Astrocyte (in vitro differentiated cells and primary cell): ENCODE data around the gene ZBTB45. TPM values are rescaled to one million over a fixed set of nuclear protein-coding genes. Genes with fewer than 3 reads are reported as not detected.
A peak's percentile ranks its signal among the peaks of the same experiment; 100 is the strongest.

Source experiments
- DNase-seq: peaks from one replicate; pipeline ENCODE4 v3.0.0-alpha.2; 2010; ENCODE audit warnings: low read depth
- FAIRE-seq: peaks from 2 replicates; lab custom pipeline; 2011; peaks lifted over from hg19 to GRCh38; lab: Jason Lieb, UNC
- H2AFZ ChIP-seq: 2 replicates; pipeline ENCODE4 v1.6.0; 2012; ENCODE audit warnings: low read depth, low read length, inconsistent platforms
- H3K27ac ChIP-seq: 2 replicates; pipeline ENCODE4 v1.5.1; 2011; ENCODE audit warnings: low read depth, low read length, inconsistent platforms
- H3K27me3 ChIP-seq: 2 replicates; pipeline ENCODE4 v1.6.0; 2011; ENCODE audit warnings: low read length, inconsistent platforms; ENCODE audit not compliant: insufficient read depth
- H3K36me3 ChIP-seq: 2 replicates; pipeline ENCODE4 v1.5.1; 2011; ENCODE audit warnings: low read length, inconsistent platforms; ENCODE audit not compliant: insufficient read depth
- H3K4me1 ChIP-seq: 2 replicates; pipeline ENCODE4 v1.5.1; 2011; ENCODE audit warnings: low read length, inconsistent platforms; ENCODE audit not compliant: insufficient read depth
- H3K4me2 ChIP-seq: 2 replicates; pipeline ENCODE4 v1.6.0; 2012; ENCODE audit warnings: low read length, inconsistent platforms
- H3K4me3 ChIP-seq: 2 replicates; pipeline ENCODE4 v1.5.1; 2011; ENCODE audit warnings: low read depth, mild to moderate bottlenecking, low read length, inconsistent platforms; ENCODE audit not compliant: insufficient read depth
- H3K79me2 ChIP-seq: 2 replicates; pipeline ENCODE4 v1.6.0; 2012; ENCODE audit warnings: mild to moderate bottlenecking, low read length, inconsistent platforms; ENCODE audit not compliant: insufficient read depth
- H3K9ac ChIP-seq: 2 replicates; pipeline ENCODE4 v1.6.0; 2012; ENCODE audit warnings: mild to moderate bottlenecking, low read length, inconsistent platforms
- H3K9me3 ChIP-seq: 2 replicates; pipeline ENCODE4 v1.5.1; 2012; ENCODE audit warnings: low read depth, mild to moderate bottlenecking, low read length, inconsistent platforms; ENCODE audit not compliant: insufficient read depth
- H4K20me1 ChIP-seq: 2 replicates; pipeline ENCODE4 v1.6.0; 2012; ENCODE audit warnings: low read length, inconsistent platforms; ENCODE audit not compliant: insufficient read depth
- H3K27ac Mint-ChIP-seq: one replicate; pipeline ENCODE4 v1.8.0; 2021; ENCODE audit warnings: mild to moderate bottlenecking, mixed read lengths; ENCODE audit not compliant: unreplicated experiment
- H3K27me3 Mint-ChIP-seq: one replicate; pipeline ENCODE4 v1.8.0; 2021; ENCODE audit warnings: low read depth, mixed read lengths; ENCODE audit not compliant: unreplicated experiment
- H3K36me3 Mint-ChIP-seq: one replicate; pipeline ENCODE4 v1.8.0; 2021; ENCODE audit warnings: low read depth, mixed read lengths; ENCODE audit not compliant: unreplicated experiment
- H3K4me1 Mint-ChIP-seq: one replicate; pipeline ENCODE4 v1.8.0; 2021; ENCODE audit warnings: low read depth, mixed read lengths; ENCODE audit not compliant: unreplicated experiment
- H3K4me3 Mint-ChIP-seq: one replicate; pipeline ENCODE4 v1.8.0; 2021; ENCODE audit warnings: mild to moderate bottlenecking, moderate library complexity, mixed read lengths; ENCODE audit not compliant: unreplicated experiment
- H3K9me3 Mint-ChIP-seq: one replicate; pipeline ENCODE4 v1.8.0; 2021; ENCODE audit warnings: mild to moderate bottlenecking, mixed read lengths; ENCODE audit not compliant: unreplicated experiment
- EZH2 ChIP-seq: IDR thresholded peaks from 2 replicates; pipeline ENCODE4 v1.6.1; 2012; ENCODE audit warnings: mild to moderate bottlenecking, low read length, inconsistent platforms; ENCODE audit not compliant: insufficient read depth
- total RNA-seq: library from RNA; stranded (reverse); gene quantifications from 2 replicates; pipeline ENCODE4 v1.2.1, GENCODE V29; 2021
- TF ChIP-seq, protein P1 (sequence below): IDR thresholded peaks from 2 replicates; pipeline ENCODE4 v1.5.1; 2011; ENCODE audit warnings: low read depth, mild to moderate bottlenecking, inconsistent platforms, low read length, moderate library complexity; ENCODE audit not compliant: insufficient read depth

Gene ZBTB45
- total RNA-seq, 1 donor from 2014 or later = 16.3 TPM

- Mint-ChIP-seq H3K36me3 (peaks cover 35% of the 10 kb centered on the region), H3K27me3 (no peaks in the 10 kb centered on the region), H3K9me3 (no peaks in the 10 kb centered on the region), H3K4me1 (peaks cover 30% of the 10 kb centered on the region), H3K27ac (no peak overlapping the region), H3K4me3 (peak overlapping the region; percentile 9)
- Histone ChIP-seq H3K27me3 (no peaks in the 10 kb centered on the region), H3K79me2 (peaks cover 77% of the 10 kb centered on the region), H3K27ac (no peak overlapping the region), H3K9ac (no peak overlapping the region), H3K4me1 (peaks cover 17% of the 10 kb centered on the region), H3K4me3 (no peak overlapping the region), H3K4me2 (no peak overlapping the region), H4K20me1 (peaks cover 58% of the 10 kb centered on the region), H3K9me3 (no peaks in the 10 kb centered on the region), H3K36me3 (peaks cover 59% of the 10 kb centered on the region), H2AFZ (no peak overlapping the region)
- FAIRE-seq = no peak
- no peak for TF ChIP-seq EZH2
- TF ChIP-seq, protein P1, sequence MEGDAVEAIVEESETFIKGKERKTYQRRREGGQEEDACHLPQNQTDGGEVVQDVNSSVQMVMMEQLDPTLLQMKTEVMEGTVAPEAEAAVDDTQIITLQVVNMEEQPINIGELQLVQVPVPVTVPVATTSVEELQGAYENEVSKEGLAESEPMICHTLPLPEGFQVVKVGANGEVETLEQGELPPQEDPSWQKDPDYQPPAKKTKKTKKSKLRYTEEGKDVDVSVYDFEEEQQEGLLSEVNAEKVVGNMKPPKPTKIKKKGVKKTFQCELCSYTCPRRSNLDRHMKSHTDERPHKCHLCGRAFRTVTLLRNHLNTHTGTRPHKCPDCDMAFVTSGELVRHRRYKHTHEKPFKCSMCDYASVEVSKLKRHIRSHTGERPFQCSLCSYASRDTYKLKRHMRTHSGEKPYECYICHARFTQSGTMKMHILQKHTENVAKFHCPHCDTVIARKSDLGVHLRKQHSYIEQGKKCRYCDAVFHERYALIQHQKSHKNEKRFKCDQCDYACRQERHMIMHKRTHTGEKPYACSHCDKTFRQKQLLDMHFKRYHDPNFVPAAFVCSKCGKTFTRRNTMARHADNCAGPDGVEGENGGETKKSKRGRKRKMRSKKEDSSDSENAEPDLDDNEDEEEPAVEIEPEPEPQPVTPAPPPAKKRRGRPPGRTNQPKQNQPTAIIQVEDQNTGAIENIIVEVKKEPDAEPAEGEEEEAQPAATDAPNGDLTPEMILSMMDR = no peak
- no peak for DNase-seq
Measured at GRCh38 chr19:58551577-58552471, 32.2 kb upstream of the ZBTB45 start.

DNA sequence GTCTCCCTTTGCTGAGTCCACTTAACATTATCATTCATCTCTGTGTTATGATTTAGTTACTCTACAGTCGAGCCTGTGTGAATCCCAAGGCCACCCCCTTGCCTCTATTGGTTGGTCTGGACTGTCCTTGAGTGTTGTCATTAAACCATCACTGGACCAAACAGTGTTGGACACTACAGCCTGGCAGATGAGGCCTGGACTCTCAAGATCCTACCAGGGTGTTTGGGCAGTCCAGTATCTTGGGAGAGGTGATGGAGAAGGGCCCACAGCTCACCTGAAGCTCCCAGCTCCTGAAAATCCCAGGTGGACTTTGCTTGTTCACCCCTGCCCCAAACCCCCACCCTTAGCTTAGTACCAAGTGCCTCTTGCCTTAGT, 31.5 kb upstream of the ZBTB45 start:
- Histone ChIP-seq H2AFZ (no peak overlapping the region), H3K4me1 (peaks cover 21% of the 10 kb centered on the region), H3K4me2 (no peak overlapping the region), H3K27ac (no peak overlapping the region), H3K79me2 (peaks cover 77% of the 10 kb centered on the region), H3K27me3 (no peaks in the 10 kb centered on the region), H3K9ac (no peak overlapping the region), H4K20me1 (peaks cover 64% of the 10 kb centered on the region), H3K36me3 (peaks cover 55% of the 10 kb centered on the region), H3K9me3 (no peaks in the 10 kb centered on the region), H3K4me3 (no peak overlapping the region)
- Mint-ChIP-seq H3K36me3 (peaks cover 35% of the 10 kb centered on the region), H3K4me3 (peak overlapping the region; percentile 66), H3K27ac (no peak overlapping the region), H3K4me1 (peaks cover 30% of the 10 kb centered on the region), H3K9me3 (no peaks in the 10 kb centered on the region), H3K27me3 (no peaks in the 10 kb centered on the region)
- DNase-seq (no peak), FAIRE-seq (no peak)
- TF ChIP-seq, protein P1 = no peak
- TF ChIP-seq EZH2 = no peak
